Measurements from ENCODE around the gene NAGLU.

Gene NAGLU

DNA sequence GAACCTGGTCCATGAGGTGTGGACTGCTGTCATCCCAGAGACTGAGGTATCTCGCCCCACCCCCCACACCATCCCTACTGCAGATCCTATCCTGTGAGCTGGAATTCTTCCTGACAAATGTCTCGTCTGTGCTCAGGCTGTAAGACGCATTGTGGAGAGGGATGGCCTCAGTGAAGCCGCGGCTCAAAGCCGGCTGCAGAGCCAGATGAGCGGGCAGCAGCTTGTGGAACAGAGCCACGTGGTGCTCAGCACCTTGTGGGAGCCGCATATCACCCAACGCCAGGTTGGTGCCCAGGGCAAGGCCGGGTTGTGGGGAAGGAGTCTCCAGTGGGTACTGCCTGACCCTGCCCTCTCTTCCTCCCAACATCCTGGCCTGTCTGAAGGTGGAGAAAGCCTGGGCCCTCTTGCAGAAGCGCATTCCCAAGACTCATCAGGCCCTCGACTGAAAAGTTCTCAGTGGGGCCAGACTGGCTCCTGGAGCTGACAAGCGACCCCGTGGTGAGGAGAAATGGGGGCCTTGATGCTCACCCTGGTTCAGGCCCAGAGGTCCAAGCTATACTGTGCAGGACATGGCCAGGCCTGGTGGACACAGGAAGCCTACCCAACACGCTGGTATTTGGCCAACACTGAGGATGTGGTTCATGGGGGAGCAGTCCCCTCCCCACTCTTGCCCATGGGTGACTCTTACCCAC, 29.6 kb downstream of the NAGLU start:
- no peak for DNase-seq

DNA sequence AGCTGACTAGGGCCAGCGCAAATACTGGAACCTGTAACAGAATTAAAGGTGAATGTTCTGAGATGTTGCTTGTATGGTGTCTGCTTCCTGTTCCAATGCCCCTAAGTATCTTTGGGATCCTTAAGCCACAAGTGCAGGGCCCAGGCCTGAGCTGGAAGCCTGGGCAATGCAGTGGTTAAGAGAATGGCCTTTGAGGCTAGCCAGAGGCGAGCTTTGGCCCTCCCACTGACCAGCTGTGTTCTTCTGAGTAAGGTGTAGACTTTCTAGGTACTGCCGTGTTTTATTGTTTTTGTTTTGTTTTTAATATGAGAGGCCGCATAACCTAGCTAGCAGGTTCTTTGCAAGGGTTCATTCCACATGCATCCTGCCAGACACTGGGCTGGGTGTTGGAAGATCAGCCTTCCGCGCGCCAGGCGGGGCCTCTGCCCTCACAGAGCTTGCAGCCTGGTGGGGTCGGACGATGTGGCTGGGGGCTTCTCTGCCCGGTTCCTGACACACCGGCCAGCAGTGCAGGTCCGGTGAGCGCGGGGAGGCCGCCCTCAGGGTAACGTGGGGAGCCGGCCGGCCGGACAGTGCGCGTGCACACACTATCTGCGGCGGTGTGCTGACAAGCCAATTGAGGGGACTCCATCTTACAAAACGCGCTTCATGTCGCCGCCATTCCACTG, 30.3 kb downstream of the NAGLU start:
- DNase-seq, result no peak

DNA sequence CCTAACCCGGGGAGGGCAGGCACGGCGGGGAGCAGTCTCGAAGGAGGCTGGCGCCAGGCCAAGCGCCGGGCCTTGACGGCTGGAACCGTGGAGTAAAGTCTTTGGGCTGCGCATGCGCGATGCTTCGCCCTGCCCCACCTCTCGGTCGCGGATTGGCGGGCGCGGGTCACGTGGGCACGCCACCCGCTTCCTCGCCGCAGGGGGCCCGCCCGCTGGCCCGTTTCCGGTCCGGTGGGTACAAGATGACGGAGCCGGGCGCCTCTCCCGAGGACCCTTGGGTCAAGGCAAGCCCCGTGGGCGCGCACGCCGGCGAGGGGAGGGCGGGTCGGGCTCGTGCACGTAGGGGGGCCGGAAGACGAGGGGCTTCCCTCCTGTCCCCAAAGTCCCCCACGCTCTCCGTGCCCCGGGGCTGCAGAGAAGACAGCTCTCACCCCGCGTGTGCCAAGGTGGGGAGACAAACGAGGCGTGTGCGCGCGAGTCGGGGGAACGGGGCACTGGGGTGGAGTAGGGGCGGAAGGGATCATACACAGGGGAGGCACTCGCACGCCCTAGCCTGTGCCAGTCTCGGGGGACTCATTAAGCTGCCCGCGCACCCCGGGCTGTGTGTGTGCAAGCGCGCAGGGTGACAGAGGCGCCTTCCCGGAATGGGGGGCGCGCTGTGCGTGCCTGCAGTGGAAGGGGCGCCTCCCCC, 31.0 kb downstream of the NAGLU start, which contains the start of gene MLX:
MLX (plus strand) TSS at position 218 of the 691 bp plus-strand sequence; CDS start at position 243, 25 bp downstream.
- peak; percentile 63 to 84 for DNase-seq

DNA sequence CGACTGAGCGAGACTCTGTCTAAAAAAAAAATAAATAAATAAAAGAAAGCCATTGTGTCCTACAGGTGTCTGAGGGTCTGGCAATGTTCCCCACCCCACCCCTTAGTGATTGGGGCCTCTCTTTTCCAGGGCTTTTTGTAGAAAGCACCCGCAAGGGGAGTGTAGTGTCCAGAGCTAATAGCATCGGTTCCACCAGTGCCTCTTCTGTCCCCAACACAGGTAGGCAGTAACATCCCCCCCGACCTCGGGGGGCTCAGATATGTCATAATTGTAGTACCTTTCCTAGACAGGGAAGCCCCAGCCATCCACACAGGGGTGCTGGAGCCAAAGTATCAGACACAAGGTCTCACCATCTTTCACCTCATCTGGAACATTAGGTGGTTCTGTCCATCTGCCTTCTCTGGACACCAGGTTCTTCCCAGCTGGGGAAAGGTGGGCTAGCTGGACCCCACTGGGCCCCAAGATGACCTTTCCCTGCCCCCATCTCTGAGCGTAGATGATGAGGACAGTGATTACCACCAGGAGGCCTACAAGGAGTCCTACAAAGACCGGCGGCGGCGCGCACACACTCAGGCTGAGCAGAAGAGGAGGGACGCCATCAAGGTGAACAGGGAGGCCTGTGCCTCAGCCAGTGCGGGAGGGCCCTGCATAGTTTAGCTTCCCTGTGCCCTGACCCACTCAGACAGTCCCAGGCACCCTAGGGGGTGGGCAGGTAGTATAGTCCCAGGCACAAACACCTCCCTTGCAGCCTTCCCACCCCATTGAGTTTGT, 32.5 kb downstream of the NAGLU start:
- DNase-seq, result no peak

DNA sequence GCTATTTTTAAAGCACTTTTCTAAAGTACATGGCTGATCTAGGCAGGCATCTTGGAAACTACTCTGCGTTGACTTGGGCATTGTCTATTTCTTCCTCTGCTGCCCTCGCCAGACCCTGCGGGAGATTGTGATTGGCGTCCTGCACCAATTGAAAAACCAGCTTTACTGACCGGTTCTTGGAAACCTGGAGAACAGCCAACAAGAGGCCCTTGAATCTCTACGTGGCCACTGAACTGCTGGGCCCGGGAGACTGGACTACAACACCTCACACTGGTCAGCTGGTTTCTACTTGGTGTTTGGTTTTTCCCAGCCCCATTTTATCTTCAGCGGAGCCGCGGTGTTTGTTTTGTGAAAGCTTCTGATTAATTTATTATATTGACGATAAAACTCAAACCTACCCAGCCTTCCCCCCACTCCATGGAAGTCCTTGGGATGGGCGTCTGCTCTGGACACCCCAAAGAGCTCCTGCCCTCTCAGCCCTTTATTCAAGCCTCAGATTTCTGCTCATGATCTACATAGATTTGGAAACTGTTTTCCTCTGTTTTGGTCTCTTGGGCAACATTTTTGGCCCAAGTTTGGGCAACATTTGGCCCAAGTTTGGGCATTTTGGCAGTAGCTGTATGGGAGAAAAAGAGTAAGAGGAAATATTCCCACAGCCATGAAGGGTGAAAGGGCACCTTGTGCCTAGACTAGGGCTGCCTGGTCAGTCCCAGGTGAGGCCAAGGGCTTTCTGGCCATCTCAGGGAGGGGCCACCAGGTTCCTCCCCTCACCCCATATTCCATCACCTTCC, 35.6 kb downstream of the NAGLU start:
- no peak for DNase-seq

DNA sequence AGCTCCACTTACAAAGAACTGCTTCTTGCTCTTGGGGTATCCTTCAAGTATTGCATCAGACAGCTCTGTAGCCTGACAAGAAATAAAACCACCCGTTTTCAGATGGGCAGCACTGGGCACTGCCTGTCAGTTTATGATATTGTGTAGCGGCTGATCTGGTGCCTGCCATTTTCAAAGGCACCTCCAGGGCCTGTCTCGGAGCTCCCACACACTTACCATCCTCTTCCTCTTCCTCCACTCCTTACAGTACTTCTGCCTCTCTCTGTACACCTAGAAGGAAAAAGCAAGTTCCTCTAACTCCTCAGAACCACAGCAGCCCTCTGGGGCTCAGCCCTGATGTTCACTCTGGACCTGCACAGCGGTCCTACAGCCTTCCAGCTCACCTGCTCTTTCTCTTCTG, 37.1 kb downstream of the NAGLU start:
- DNase-seq, result no peak

DNA sequence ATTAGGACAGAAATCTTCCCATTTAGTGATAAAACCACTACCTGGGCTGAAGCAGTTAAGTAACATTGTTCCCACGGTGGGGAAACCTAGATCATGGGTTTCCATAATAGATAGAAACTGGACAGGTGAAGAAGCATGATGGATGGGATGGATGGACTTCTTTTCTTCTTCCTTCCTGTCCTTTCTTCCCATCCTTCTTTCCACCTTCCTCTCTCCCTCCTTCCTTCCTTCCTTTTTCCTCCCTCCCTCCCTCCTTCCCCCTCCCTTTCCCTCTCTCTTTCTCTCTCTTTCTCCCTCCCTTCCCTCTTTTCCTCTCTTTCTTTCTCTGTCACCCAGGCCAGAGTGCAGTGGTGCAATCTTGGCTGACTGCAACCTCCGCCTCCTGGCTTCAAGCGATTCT, 38.4 kb downstream of the NAGLU start:
- DNase-seq, result no peak

DNA sequence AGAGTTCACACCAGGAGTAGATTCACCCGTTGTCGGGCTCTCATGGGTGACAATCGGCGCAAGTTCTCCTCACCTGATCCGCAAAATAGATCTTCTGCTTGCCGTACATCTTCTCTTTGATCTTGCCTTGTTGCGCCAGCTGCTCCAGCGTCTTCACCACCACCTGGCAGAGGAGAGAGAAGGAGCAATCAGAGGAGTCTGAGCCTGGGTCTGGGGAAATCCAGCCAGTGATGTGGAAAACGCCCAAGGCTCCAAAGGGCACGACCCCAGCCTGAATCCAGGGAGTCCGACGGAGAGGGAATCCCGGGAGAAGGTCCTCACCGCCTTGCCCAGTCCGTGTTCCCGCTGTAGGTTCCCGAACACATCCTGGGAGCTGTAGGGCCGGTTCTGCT, 41.1 kb downstream of the NAGLU start:
- no peak for DNase-seq

DNA sequence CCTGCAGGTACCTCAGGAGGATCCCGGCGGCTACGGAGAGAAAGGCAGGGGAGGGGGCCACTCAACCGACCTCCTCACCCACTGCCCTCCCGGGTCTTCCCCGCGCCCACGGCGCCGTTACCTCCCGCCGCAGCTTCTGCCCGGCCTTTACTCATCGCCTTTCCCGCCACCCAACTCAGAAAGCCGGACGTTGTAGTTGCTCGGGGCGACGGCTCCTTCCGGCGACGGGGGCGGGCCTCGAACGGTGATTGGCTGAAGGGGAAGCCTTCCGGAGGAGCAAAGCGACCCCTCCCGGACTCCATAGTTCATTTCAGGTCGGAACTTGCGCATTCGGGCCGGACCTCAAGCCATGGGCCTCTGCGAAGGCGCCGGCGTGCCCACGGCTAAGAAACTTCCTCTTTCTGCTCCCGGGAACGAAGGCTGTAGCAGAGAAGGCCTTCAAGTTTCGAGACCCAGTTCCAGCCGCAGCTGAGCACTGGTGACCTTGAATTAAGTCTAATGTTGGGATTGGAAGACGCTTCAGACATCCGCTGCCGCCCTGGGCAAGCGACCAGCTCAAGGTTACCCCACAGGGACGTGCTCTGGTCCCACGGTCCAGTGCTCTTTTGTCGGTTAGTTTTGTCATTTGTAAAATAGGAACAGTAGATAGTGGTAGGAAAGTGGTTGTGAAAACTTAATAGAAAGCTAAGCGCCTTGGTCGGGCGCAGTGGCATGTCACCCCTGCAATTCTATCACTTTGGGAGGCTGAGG, 41.7 kb downstream of the NAGLU start, which contains the start of gene PSMC3IP:
PSMC3IP (minus strand) TSS at position 198 of the 750 bp plus-strand sequence; CDS start at position 155, 43 bp downstream.
- DNase-seq, result peak; percentile 86 to 92

DNA sequence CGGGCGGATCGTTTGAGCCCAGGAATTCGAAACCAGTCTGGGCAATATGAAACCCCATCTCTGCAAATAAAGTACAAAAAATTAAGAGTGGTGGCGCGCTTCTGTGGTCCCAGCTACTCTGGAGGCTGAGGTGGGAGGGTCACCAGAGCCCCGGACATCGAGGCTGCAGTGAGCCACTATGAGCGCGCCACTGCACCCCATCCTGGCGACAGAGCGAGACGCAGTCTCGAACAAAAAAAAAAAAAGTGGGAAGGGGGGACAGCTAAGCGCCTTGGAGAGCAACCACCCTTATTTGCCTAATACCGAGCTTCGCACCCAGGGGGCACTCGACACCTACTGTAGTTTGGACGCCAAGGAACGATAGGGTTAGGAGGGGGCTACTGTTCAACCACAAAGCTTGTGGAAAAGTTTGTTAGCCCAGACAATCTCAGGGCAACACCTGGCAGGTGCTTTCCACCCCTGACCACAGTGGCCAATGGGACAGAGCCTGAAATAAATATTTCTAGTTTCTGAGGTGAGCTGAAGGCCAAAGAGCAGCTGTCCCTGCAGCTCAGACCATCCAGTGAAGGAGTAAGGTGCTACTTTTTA, 42.3 kb downstream of the NAGLU start:
- peak; percentile 65 to 77 for DNase-seq

DNA sequence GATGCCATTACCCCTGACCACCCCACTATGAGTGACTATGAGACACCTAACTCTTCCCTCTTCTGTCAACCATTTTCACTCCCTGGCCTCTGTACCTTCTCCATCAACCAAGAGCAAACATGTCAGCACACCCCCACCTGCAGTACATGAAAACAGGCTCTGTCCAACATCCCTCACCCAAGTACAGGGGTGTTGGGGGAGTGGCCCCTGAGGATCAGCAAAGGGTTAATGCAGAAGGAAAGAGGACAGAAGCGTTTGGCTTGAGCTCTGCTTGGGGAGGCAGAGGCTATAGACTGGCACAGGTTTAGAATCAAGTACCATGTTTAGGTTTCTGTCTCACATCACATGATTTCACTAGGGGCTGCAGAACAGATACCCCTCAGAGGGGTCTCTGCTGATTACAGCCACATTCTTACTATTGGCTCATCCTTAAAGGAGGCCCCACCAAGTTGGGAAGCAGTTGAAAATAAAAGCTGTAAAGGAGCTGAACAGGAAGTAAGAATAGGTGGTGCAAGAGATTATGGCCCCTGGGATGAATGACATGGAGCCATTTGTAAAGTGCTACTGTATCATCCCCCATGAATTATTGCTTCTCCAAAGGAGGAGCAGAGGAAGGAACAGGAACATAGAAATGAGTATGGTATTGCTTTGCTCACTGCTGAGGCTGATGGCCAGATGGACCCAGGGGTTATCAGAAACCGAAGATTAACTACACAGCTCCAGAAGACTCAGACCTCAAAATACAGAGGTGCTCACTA, 43.9 kb downstream of the NAGLU start:
- DNase-seq, result no peak

DNA sequence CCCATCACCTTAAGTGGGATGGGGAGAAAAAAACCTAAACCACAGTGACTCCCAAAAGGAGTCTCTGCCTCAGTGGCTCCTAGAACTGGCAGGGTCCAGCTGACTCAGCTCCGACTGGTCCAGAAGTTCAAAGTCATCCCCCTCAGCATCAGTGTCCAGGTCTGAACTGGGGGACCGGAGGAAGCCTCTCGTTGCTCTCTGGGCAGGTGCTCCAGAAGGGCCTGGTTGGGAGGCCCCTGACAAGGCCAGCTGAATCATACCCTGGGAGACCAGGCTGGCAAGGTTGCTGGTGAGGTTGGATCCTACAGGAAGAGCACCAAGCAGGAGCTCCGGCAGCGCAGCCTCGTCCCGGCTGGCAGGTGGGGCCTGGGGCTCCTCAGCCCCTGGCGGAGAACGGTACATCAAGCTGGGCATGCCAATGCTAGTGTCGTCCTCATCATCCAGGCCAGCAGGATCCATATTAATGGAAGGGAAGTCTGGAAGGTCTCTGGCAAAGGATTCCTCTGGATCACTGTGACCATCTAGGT, 45.8 kb downstream of the NAGLU start:
- no peak for DNase-seq

DNA sequence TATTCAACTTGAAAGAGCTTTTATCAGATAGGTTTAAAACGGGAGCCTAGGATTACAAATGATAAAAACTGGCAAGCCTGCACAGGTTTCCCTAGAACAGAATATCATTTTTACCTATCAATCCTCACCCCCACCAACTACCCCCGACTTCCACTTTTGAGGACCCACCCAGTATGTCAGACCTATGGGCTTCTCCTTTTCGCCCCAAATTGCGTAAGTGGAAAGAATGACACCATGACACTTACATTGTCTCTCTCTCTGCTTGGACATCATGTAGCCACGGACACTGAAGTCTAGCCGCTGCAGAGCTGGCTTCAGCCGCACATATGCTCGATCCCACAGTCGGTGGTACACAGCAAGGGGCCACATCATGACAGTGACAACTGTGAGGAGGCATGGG, 48.8 kb downstream of the NAGLU start:
- DNase-seq, result no peak

DNA sequence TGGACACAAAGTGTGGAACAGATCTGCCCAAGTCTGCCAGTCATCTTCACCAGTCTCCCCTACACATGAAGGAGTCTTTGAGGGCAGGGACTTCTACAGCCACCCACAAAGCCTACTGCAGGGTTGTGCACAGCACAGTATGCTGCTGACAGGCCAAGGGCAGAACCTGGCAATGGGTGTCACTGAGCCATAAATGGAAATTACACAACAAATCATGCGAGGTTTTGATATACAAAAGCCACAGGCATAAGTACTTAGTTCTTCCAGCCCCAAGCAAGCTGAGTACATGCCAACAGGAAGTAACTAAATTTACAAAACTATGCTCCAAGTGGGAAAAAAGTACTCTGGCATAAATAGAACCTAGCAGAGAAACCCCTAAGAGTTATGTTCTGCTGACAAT, 49.3 kb downstream of the NAGLU start:
- DNase-seq, result no peak

DNA sequence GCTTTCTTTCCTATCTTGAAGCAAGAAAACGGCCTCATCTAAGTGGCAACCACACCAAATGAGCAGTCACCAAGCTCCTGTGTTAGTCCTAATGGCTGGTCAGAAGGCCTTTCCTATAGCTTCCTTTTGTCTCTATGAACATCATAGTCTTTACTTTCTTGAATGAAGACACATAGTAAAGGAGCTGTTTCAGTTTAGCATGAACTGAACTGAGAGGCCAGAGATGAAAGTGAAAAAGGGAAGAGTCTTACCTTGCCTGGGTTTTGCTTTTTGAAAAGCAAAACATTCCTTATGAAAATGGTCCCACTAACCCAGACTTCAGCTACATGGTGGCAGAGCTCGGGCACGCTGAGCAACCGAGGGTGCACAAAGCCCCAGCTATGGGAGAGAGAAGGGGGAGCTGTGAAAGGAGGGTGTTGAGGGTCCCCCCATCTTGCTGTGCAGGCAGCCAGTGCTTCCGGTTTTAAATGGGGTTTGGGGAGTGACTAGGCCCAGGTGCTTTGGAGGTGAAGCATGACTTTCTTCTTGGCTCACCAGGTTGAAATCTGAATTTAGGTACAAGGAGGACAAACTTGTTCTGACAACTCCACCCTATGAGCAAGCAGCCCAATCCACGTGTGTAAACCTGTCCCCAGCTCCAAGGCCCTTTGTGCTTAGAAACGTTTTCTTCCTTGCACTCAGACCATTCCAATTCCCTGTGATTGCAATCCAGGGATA, 50.6 kb downstream of the NAGLU start:
- no peak for DNase-seq

DNA sequence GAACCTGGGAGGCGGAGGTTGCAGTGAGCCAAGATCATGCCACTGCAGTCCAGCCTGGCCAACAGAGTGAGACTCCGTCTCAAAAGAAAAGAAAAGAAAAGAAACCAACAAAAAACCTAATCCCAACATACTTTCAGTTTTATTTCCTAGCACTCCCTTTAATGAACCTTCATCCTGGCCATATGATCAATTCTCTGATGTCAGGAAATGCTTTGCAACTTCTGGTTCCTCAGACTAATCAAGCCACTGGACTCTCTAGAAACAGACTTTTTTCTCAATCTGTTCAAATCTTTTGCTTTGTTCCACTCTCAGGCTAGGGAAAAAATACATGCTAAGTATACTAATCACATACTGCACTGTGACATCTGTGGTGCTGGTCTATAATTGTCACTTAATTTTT, 54.8 kb downstream of the NAGLU start:
- DNase-seq, result no peak

DNA sequence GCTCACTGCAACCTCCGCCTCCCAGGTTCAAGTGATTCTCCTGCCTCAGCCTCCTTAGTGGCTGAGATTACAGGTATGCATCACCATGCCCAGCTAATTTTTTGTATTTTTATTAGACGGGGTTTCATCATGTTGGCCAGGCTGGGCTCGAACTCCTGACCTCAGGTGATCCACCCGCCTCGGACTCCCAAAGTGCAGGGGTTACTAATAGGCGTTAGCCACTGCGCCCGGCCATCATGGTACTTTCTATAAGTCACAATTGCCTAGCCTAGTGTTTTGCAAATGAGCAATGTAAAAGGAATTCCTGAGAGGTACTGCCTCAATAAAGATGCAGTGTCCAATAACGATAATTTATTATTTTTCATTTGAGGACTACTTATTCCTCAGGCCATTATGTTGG, 55.4 kb downstream of the NAGLU start:
- no peak for DNase-seq
